Activated naive CD4-positive, alpha-beta T cell treated with anti-CD3 and anti-CD28 coated beads for 36 hours (primary cell): ENCODE measurements around the gene CHST15. TPM values are rescaled to one million over a fixed set of nuclear protein-coding genes. Genes with fewer than 3 reads are reported as not detected.
"Not testable (repeated sequence)": the region's sequence is repeated elsewhere in the genome, so short reads cannot be mapped to it uniquely, and the experiment has no call there.

Experiments
- CTCF ChIA-PET: fragments of 350-600 bp; sonication (Branson Sonifier 250); formaldehyde crosslinking; loops from one replicate; lab custom pipeline; 2021; ENCODE audit warnings: antibody characterized with exemption; lab: Charles Lee
- DNase-seq: peaks from one replicate; pipeline ENCODE4 v3.0.0-alpha.2; 2020
- H3K27ac Mint-ChIP-seq: one replicate; pipeline ENCODE4 v1.8.0; 2021; ENCODE audit warnings: mild to moderate bottlenecking, mixed read lengths
- H3K27me3 Mint-ChIP-seq: one replicate; pipeline ENCODE4 v1.8.0; 2021; ENCODE audit warnings: low read depth, mixed read lengths
- H3K36me3 Mint-ChIP-seq: one replicate; pipeline ENCODE4 v1.8.0; 2021; ENCODE audit warnings: low read depth, mixed read lengths
- H3K4me1 Mint-ChIP-seq: one replicate; pipeline ENCODE4 v1.8.0; 2021; ENCODE audit warnings: low read depth, mixed read lengths
- H3K4me3 Mint-ChIP-seq: one replicate; pipeline ENCODE4 v1.8.0; 2021; ENCODE audit warnings: mild to moderate bottlenecking, moderate library complexity, mixed read lengths
- H3K9me3 Mint-ChIP-seq: one replicate; pipeline ENCODE4 v1.8.0; 2021; ENCODE audit warnings: mixed read lengths
- intact Hi-C: fragments of 100-400 bp; cut with micrococcal nuclease; formaldehyde crosslinking; loops from one replicate; pipeline ENCODE4 v1.15.1; 2023
- total RNA-seq, 2 experiments: library from RNA; stranded (reverse); gene quantifications; one replicate each; pipeline ENCODE4 v1.2.3, GENCODE V29; 2021

Gene CHST15
- total RNA-seq, 2 experiments from 2014 or later, result 0.47 to 0.50 TPM

DNA sequence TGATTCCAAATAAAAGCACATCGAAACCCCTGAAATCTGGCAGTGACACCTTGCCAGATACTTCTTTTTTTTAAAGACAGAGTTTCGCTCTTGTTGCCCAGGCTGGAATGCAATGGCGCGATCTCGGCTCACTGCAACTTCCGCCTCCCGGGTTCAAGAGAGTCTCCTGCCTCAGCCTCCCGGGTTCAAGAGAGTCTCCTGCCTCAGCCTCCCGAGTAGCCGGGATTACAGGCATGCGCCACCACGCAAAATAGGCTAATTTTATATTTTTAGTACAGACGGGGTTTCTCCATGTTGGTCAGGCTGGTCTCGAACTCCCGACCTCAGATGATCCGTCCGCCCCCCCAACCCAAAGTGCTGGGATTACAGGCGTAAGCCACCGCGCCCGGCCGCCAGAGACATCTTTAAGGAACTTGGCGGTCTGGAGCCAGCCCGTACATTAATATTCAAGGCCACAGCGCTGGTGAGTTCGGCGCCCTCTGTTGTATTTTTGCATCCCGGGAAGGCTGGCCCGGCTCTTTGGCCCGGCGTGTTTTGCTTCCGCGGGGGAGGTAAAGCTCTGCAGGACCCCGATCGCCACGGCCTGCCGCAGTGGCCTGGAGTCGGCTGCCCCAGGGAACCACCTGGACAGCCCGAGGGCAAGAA is 498 bp upstream of the CHST15 start:
- not testable (repeated sequence) for H3K9me3 Mint-ChIP-seq, H3K27ac Mint-ChIP-seq, H3K4me1 Mint-ChIP-seq, DNase-seq, H3K36me3 Mint-ChIP-seq
- intact Hi-C loops, result loop anchor here (5.0 to 10.0 kb wide), 3 partner anchors 97 to 293 kb away; no protein-coding TSS in a partner anchor
- Mint-ChIP-seq H3K27me3 (peaks cover 49% of the 10 kb centered on the region), H3K4me3 (peak overlapping the region; percentile 45)
- CTCF ChIA-PET, result interaction anchor here (0.6 to 2.8 kb wide), 2 partner anchors 13 to 99 kb away, joined by 3 to 6 read pairs; no protein-coding TSS in a partner anchor

DNA sequence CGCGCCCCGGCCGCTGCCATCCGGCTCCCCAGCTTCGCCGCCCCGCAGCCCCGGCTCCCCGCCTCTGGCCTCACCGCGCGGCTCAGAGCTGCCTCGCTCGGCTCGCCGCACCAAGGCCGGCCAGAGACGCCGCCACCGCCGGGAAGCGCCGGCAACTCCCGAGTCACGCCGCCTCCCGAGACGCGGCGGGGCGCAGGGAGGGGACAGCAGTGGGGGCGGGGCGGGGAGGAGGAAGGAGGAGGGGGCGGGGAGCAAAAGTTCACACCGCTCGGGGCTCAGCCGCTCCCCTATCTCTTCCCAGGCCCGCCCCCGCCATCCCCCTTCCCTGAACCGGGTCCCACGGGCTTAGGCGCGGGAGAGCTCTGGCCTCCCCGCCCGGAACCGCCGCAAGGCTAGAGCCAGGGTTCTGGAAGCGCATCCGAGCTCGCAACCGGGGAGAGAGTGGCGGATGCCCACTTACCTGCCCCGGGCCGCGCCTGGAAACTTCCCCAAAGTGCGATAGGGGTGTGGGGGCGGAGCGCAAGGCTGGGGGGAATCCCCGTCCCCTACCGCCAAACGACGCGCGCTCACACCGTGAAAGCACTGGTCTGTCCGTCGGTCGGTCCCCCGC is 1.0 kb downstream of the CHST15 start:
- CTCF ChIA-PET, result interaction anchor here (0.6 to 2.8 kb wide), 3 partner anchors 9 to 98 kb away, joined by 3 to 6 read pairs (median 3); no protein-coding TSS in a partner anchor
- peak; percentile 61 for DNase-seq
- intact Hi-C loops, result loop anchor here (1.0 to 10.0 kb wide), 4 partner anchors 61 to 295 kb away; no protein-coding TSS in a partner anchor
- Mint-ChIP-seq H3K9me3 (peaks cover 5% of the 10 kb centered on the region), H3K4me3 (peak overlapping the region; percentile 64), H3K27ac (no peak overlapping the region), H3K4me1 (peaks cover 2% of the 10 kb centered on the region), H3K36me3 (no peaks in the 10 kb centered on the region), H3K27me3 (peaks cover 55% of the 10 kb centered on the region)

DNA sequence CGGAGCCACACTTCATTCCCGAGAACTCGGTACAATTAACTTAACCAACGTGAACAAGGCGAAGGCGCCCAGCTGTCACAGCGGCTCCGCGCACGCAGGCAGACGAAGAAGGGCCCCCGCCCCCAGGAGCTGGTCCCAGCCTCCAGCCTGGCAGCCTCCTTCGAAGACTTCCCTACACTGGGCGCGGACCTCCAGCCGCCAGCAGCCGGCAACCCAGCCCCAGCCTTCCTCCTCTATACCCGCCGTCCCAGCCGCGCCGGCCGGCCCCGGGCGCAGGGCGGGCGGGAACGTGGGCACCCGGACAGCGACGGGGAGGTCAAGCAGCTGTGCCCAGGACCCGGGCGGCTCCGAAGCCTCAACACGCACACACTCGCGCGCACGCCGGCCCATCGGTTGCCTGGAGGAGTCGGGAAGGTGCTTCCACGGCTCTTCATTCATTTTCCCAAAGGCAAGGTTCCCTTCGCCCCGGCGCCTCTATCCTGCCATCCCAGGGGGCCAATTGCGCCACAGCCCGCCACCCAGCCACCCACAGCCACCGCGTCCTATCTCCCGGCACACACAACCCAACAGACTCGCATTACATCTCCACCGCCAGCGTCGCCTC is 1.6 kb downstream of the CHST15 start:
- H3K36me3 Mint-ChIP-seq, result no peaks in the 10 kb centered on the region
- H3K9me3 Mint-ChIP-seq, result peaks cover 5% of the 10 kb centered on the region
- intact Hi-C loops, result loop anchor here (1.0 to 10.0 kb wide), 4 partner anchors 62 to 296 kb away; no protein-coding TSS in a partner anchor
- peak overlapping the region; percentile 64 for H3K4me3 Mint-ChIP-seq
- peaks cover 55% of the 10 kb centered on the region for H3K27me3 Mint-ChIP-seq
- no peak overlapping the region for H3K27ac Mint-ChIP-seq
- CTCF ChIA-PET, result interaction anchor here (0.6 to 2.8 kb wide), 4 partner anchors 8 to 458 kb away, joined by 3 to 6 read pairs (median 3); no protein-coding TSS in a partner anchor
- H3K4me1 Mint-ChIP-seq, result peaks cover 2% of the 10 kb centered on the region
- no peak for DNase-seq

DNA sequence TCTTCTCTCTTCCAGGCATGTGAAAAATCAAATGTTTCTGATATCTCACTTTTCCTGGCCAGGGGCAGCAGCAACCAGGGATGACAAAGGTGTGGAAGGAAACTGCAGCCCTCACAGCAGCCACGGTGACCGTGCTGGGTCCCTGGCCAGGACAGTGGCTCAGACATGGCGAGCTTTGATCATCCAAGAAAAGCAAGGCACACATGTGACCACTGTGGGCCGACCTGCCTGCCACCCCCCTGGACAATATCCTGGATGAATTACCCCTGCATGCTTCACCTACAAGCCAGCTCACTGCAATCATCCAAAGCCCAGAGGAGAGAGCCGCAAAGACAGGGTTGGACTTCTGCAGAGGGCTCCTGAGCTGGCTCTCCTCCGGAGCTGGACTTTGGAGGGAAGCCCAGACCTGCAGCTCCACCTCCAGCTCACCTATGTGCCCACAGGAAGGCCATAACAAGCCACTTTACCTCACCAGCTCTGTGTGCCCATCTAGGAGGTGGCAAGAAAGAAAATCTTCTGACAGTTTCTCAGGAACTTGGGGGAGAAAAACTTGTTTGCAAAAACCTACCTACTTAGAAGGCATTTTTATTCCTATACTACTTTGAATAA is 2.7 kb downstream of the CHST15 start:
- peaks cover 48% of the 10 kb centered on the region for H3K27me3 Mint-ChIP-seq
- H3K36me3 Mint-ChIP-seq, result no peaks in the 10 kb centered on the region
- CTCF ChIA-PET, result interaction anchor here (0.7 to 2.8 kb wide), 4 partner anchors 95 to 457 kb away, joined by 3 to 6 read pairs (median 3); no protein-coding TSS in a partner anchor
- intact Hi-C loops, result loop anchor here (5.0 to 10.0 kb wide), 3 partner anchors 93 to 297 kb away; no protein-coding TSS in a partner anchor
- no peaks in the 10 kb centered on the region for H3K9me3 Mint-ChIP-seq
- no peak for DNase-seq
- peaks cover 2% of the 10 kb centered on the region for H3K4me1 Mint-ChIP-seq
- H3K4me3 Mint-ChIP-seq, result no peak overlapping the region
- H3K27ac Mint-ChIP-seq, result no peak overlapping the region

DNA sequence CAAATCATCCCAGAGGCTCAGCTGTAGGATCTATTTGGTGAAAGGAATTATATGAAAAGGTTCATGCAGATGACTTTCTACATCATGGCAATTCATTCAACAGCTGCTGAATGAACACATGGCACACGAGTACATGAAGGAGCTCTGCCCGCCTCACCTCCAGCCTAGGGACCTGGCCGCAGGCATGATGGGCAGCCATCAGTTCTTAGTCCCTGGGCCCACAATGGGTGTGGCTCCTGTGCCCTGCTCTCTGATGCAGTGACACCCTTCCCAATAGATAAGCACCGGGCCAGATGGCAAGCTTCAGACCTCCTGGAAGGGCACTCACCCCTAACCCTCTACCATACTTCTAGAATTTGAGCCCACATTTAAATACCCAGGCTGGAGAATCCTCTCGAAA is 3.5 kb downstream of the CHST15 start:
- H3K4me3 Mint-ChIP-seq, result no peak overlapping the region
- CTCF ChIA-PET, result interaction anchor here (1.2 to 1.5 kb wide), 3 partner anchors 94 to 299 kb away, joined by 3 to 4 read pairs (median 3); no protein-coding TSS in a partner anchor
- peaks cover 2% of the 10 kb centered on the region for H3K4me1 Mint-ChIP-seq
- H3K27me3 Mint-ChIP-seq, result peaks cover 41% of the 10 kb centered on the region
- intact Hi-C loops, result loop anchor here (5.0 to 10.0 kb wide), 3 partner anchors 93 to 297 kb away; no protein-coding TSS in a partner anchor
- no peaks in the 10 kb centered on the region for H3K9me3 Mint-ChIP-seq
- no peaks in the 10 kb centered on the region for H3K36me3 Mint-ChIP-seq
- DNase-seq, result no peak
- H3K27ac Mint-ChIP-seq, result no peak overlapping the region

GRCh38 chr10:124088915-124089314 is 4.5 kb downstream of the CHST15 start:
- no peak overlapping the region for H3K4me3 Mint-ChIP-seq
- no peaks in the 10 kb centered on the region for H3K9me3 Mint-ChIP-seq
- H3K36me3 Mint-ChIP-seq, result no peaks in the 10 kb centered on the region
- CTCF ChIA-PET, result interaction anchor here (1.4 to 1.5 kb wide), 2 partner anchors 94 to 300 kb away, joined by 3 to 4 read pairs; no protein-coding TSS in a partner anchor
- intact Hi-C loops, result no loop called here
- no peak for DNase-seq
- H3K27me3 Mint-ChIP-seq, result peaks cover 33% of the 10 kb centered on the region
- peaks cover 2% of the 10 kb centered on the region for H3K4me1 Mint-ChIP-seq
- no peak overlapping the region for H3K27ac Mint-ChIP-seq

GRCh38 chr10:124087672-124088634 is 5.4 kb downstream of the CHST15 start:
- no peaks in the 10 kb centered on the region for H3K36me3 Mint-ChIP-seq
- no peaks in the 10 kb centered on the region for H3K9me3 Mint-ChIP-seq
- DNase-seq, result no peak
- H3K27me3 Mint-ChIP-seq, result peaks cover 28% of the 10 kb centered on the region
- H3K4me1 Mint-ChIP-seq, result peaks cover 2% of the 10 kb centered on the region
- CTCF ChIA-PET, result interaction anchor here (1.4 kb wide), 1 partner anchor 301 kb away, joined by 4 read pairs; no protein-coding TSS in a partner anchor
- intact Hi-C loops, result no loop called here
- H3K4me3 Mint-ChIP-seq, result no peak overlapping the region
- H3K27ac Mint-ChIP-seq, result no peak overlapping the region

DNA sequence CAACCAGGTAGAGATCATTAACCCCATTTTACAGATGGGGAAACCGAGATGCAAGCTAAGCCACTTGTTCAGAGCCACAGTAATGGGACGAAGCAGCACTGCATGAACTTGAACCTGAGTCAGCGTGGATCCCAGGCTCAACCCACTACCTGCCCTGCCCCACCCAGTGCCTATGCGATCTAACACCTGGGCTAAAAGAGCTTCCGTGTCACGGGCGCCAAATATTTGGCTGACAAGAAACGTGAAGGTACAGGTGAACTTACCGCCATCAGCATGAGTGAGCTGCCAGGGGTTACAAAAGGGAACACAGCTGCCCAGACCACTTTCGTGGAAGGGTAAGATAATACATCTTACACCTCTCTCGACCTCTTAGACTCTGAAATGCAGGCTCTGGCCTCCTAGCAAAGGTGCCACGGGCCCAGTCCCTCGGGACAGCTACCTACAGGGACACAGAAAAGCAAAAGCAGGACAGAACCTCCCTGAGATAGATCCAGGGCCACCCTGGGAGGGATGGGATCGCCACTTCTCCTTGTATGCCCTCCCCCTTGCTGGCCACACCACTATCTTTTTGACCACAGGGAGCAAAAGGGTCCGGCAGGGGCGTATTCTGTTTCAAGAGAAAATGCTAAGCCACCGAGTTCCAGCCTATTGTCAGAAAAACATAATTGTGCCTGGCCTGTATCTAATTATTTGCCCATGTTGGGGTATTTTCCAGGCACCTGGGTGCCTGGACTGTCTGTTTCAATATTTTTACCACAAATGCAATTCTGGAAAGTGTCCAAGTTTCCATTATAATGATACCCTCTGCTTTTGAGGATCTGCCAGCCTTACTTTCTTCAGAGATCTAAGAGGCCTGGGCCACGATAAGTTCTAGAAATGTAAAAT is 6.4 kb downstream of the CHST15 start:
- Mint-ChIP-seq H3K4me1 (peaks cover 2% of the 10 kb centered on the region), H3K27me3 (peaks cover 28% of the 10 kb centered on the region), H3K36me3 (no peaks in the 10 kb centered on the region), H3K9me3 (no peaks in the 10 kb centered on the region), H3K27ac (no peak overlapping the region), H3K4me3 (no peak overlapping the region)
- no peak for DNase-seq
- intact Hi-C loops, result no loop called here
- CTCF ChIA-PET, result no interaction called here

DNA sequence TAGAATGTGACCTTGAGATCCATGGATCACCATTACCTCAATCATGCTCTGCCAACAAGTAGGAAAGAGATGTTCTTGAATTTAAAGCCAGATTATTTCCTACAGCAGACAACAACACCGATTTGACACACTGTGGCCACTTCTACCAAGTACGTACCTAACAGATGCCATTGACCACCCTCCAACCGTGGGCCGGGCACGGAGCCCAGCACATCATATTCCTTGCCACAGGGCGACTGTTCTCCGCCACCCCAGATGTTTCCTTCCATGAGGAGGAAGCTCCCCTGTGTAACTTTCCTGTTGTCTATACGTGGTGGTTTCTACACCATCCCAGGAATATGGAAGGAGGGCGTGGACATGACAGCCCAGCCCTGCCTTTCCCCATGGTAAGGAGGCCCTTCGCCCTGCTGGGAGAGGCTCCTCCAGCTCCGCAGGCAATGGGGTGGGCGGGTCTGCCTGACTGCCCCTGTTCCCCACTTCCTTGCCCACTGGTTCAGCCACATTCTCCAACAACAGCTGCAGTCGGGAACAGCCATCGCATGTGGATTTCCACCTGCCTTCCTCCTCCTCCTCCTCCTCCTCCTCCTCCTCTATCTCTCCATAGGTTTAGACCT is 7.2 kb downstream of the CHST15 start:
- Mint-ChIP-seq H3K36me3 (no peaks in the 10 kb centered on the region), H3K27me3 (peaks cover 22% of the 10 kb centered on the region), H3K27ac (no peak overlapping the region), H3K4me3 (no peak overlapping the region), H3K4me1 (no peaks in the 10 kb centered on the region), H3K9me3 (no peaks in the 10 kb centered on the region)
- DNase-seq, result no peak
- CTCF ChIA-PET, result no interaction called here
- intact Hi-C loops, result no loop called here

- intact Hi-C loops, result no loop called here
- H3K36me3 Mint-ChIP-seq, result no peaks in the 10 kb centered on the region
- no peak overlapping the region for H3K4me3 Mint-ChIP-seq
- peaks cover 17% of the 10 kb centered on the region for H3K27me3 Mint-ChIP-seq
- DNase-seq, result no peak
- H3K27ac Mint-ChIP-seq, result no peak overlapping the region
- H3K9me3 Mint-ChIP-seq, result no peaks in the 10 kb centered on the region
- CTCF ChIA-PET, result no interaction called here
- H3K4me1 Mint-ChIP-seq, result no peaks in the 10 kb centered on the region
These were observed 7.7 kb downstream of the CHST15 start for GRCh38 chr10:124085680-124086079.
